AG08396 (cell line): Measurements from ENCODE around the gene RAPSN.

Experiments
- DNase-seq: peaks from one replicate; pipeline ENCODE4 v3.0.0; 2012; ENCODE audit warnings: low spot score, mixed read lengths

The RAPSN gene

GRCh38 chr11:47448566-47449427 lies at the start of gene RAPSN:
RAPSN (minus strand) TSS chr11:47449136; CDS start chr11:47448964, 172 bp downstream.
- DNase-seq: no peak

GRCh38 chr11:47498149-47498548 lies 49.2 kb upstream of the RAPSN start:
- no peak for DNase-seq

- no peak for DNase-seq
These were observed 47.9 kb upstream of the RAPSN start for GRCh38 chr11:47496808-47497207.

GRCh38 chr11:47495856-47496217 lies 46.9 kb upstream of the RAPSN start:
- DNase-seq: no peak

- no peak for DNase-seq
These were observed 46.3 kb upstream of the RAPSN start for GRCh38 chr11:47495011-47495855.

GRCh38 chr11:47489395-47489755 lies 40.4 kb upstream of the RAPSN start:
- DNase-seq: no peak

GRCh38 chr11:47488674-47489394 lies 39.9 kb upstream of the RAPSN start:
- DNase-seq: no peak

- no peak for DNase-seq
These were observed 39.2 kb upstream of the RAPSN start for GRCh38 chr11:47488111-47488510.

- no peak for DNase-seq
These were observed 38.5 kb upstream of the RAPSN start for GRCh38 chr11:47487421-47487820.

GRCh38 chr11:47485107-47485506 lies 36.2 kb upstream of the RAPSN start:
- no peak for DNase-seq

GRCh38 chr11:47483457-47483856 lies 34.5 kb upstream of the RAPSN start:
- DNase-seq: no peak

- DNase-seq: no peak
These were observed 31.8 kb upstream of the RAPSN start for GRCh38 chr11:47480762-47481161.

- no peak for DNase-seq
These were observed 29.9 kb upstream of the RAPSN start for GRCh38 chr11:47478651-47479329.

GRCh38 chr11:47477753-47478152 lies 28.8 kb upstream of the RAPSN start:
- DNase-seq: no peak

- DNase-seq: peak; percentile 27
These were observed 28.4 kb upstream of the RAPSN start for GRCh38 chr11:47477323-47477722.

GRCh38 chr11:47470671-47471070 lies 21.7 kb upstream of the RAPSN start:
- DNase-seq: no peak

GRCh38 chr11:47469361-47470179 lies 20.6 kb upstream of the RAPSN start:
- no peak for DNase-seq

- DNase-seq: no peak
These were observed 19.8 kb upstream of the RAPSN start for GRCh38 chr11:47468598-47469214.

- no peak for DNase-seq
These were observed 18.4 kb upstream of the RAPSN start for GRCh38 chr11:47467357-47467756.

GRCh38 chr11:47466701-47467250 lies 17.8 kb upstream of the RAPSN start:
- DNase-seq: no peak
